ENCODE results near the gene EMC9.

DNA sequence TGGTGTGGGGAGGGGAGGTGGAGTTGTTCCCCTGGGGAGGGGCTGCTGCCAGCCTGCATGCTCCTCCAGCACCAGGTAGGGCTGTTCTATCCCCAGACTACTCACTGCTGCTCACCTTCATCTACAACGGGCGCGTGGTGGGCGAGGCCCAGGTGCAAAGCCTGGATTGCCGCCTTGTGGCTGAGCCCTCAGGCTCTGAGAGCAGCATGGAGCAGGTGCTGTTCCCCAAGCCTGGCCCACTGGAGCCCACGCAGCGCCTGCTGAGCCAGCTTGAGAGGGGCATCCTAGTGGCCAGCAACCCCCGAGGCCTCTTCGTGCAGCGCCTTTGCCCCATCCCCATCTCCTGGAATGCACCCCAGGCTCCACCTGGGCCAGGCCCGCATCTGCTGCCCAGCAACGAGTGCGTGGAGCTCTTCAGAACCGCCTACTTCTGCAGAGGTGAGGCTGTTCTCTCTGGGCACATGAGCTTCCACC lies 23.2 kb upstream of the EMC9 start:
- TF ChIP-seq, protein P1, sequence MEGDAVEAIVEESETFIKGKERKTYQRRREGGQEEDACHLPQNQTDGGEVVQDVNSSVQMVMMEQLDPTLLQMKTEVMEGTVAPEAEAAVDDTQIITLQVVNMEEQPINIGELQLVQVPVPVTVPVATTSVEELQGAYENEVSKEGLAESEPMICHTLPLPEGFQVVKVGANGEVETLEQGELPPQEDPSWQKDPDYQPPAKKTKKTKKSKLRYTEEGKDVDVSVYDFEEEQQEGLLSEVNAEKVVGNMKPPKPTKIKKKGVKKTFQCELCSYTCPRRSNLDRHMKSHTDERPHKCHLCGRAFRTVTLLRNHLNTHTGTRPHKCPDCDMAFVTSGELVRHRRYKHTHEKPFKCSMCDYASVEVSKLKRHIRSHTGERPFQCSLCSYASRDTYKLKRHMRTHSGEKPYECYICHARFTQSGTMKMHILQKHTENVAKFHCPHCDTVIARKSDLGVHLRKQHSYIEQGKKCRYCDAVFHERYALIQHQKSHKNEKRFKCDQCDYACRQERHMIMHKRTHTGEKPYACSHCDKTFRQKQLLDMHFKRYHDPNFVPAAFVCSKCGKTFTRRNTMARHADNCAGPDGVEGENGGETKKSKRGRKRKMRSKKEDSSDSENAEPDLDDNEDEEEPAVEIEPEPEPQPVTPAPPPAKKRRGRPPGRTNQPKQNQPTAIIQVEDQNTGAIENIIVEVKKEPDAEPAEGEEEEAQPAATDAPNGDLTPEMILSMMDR (optimal IDR thresholded peaks at IDR 0.05 in 1 of 3, IDR thresholded peaks at IDR 0.05 in 1 of 3, conservative IDR thresholded peaks at IDR 0.05 in 1 of 3; ENCODE audit: extremely low read depth in 1 of 3, insufficient read depth in 2 of 3, low read length in 3 of 3) = no peak
- TF ChIP-seq EZH2 (IDR thresholded peaks at IDR 0.05; ENCODE audit: low read length) = no peak
